ENCODE measurements around the gene STK32B. TPM values are rescaled to one million over a fixed set of nuclear protein-coding genes. Genes with fewer than 3 reads are reported as not detected.
"Not testable (repeated sequence)": the region's sequence is repeated elsewhere in the genome, so short reads cannot be mapped to it uniquely, and the experiment has no call there.

The STK32B gene
- total and polyA plus RNA-seq, 8 donors = 0.55 to 6.6 (median 1.6) TPM

DNA sequence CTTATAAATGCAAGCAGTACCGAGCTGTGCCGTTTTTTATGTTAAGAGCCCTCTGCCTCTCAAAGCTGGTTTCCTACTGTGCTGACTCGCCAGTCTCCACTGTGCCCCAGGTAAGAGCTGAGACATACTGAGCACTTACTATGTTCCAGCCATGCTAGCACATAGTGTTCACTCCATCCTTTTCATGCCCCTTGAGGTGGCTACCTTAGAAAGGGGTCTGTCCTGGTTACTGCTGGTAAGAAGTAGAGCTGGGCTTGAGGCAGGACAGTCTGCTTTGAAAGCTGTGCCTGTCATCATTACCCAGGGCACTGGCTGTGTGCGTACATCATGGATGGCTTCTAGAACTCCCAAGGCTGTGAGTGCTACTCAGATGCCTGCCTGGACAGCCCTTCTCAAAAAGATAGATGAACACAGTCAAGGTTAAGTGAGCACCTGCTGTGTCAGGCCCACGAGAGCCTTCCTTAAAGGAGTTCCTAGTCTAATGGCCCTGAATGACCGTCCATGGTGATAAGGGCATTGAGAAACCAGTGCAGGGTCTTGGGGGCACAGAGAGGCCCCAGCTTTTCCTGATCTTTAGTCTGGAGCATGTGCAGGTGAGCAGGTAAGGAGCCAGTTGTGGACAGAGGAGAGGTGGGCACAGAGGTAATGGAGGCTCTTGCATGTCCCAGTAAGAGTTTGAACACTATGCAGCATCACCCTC lies 1.6 kb downstream of the STK32B start:
- 54 to 70% methylated on average over 6 of the region's 6 CpGs for WGBS, 2 donors
- no peaks in the 10 kb centered on the region for H3K9me3 ChIP-seq
- ATAC-seq = no peak
- peaks cover 0 to 9% (median 4%) of the 10 kb centered on the region in 3 donors for H3K4me1 ChIP-seq
- no peak overlapping the region for H3K27ac ChIP-seq
- DNase-seq = no peak
- intact Hi-C loops (cut with DNase I) = loop anchor here in 1 of 3 donors (5.0 to 10.0 kb wide), 2 partner anchors 89 to 762 kb away; no protein-coding TSS in a partner anchor
- no peak for FAIRE-seq
- H3K27me3 ChIP-seq = no peaks in the 10 kb centered on the region
- no peaks in the 10 kb centered on the region for H3K36me3 ChIP-seq
- no peak overlapping the region for H3K4me3 ChIP-seq
- TF ChIP-seq, protein P1, sequence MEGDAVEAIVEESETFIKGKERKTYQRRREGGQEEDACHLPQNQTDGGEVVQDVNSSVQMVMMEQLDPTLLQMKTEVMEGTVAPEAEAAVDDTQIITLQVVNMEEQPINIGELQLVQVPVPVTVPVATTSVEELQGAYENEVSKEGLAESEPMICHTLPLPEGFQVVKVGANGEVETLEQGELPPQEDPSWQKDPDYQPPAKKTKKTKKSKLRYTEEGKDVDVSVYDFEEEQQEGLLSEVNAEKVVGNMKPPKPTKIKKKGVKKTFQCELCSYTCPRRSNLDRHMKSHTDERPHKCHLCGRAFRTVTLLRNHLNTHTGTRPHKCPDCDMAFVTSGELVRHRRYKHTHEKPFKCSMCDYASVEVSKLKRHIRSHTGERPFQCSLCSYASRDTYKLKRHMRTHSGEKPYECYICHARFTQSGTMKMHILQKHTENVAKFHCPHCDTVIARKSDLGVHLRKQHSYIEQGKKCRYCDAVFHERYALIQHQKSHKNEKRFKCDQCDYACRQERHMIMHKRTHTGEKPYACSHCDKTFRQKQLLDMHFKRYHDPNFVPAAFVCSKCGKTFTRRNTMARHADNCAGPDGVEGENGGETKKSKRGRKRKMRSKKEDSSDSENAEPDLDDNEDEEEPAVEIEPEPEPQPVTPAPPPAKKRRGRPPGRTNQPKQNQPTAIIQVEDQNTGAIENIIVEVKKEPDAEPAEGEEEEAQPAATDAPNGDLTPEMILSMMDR (IDR thresholded peaks at IDR 0.05) = no peak

DNA sequence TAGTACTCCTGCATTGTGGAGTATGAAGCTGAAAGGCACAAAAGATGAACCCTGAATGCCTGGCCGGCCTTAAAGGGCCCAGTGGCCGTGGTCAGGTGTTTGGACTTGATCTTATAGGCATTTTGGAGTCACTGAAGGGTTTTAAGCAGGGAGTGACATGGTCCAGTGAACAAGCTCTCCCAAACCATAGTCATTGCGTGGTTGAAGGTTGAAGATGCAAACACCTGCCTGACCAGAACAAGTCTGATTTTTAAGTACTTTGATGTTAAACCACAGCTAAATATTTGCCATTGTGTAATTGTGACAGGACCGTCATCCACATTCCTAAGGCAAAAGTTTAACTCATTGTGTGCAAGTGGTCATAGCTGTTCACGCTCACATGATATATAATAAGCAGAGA lies 3.3 kb downstream of the STK32B start:
- FAIRE-seq (no peak), ATAC-seq (no peak), DNase-seq (no peak)
- H3K4me3 ChIP-seq = no peak overlapping the region
- H3K27ac ChIP-seq = no peak overlapping the region
- WGBS, 2 donors = 35 to 40% methylated on average over 5 of the region's 5 CpGs
- no peaks in the 10 kb centered on the region for H3K27me3 ChIP-seq
- H3K36me3 ChIP-seq = no peaks in the 10 kb centered on the region
- H3K9me3 ChIP-seq = no peaks in the 10 kb centered on the region
- TF ChIP-seq, protein P1 (IDR thresholded peaks at IDR 0.05) = no peak
- peaks cover 0 to 9% (median 4%) of the 10 kb centered on the region in 3 donors for H3K4me1 ChIP-seq
- intact Hi-C loops (cut with DNase I) = loop anchor here in 1 of 3 donors (5.0 to 10.0 kb wide), 2 partner anchors 88 to 760 kb away; no protein-coding TSS in a partner anchor

DNA sequence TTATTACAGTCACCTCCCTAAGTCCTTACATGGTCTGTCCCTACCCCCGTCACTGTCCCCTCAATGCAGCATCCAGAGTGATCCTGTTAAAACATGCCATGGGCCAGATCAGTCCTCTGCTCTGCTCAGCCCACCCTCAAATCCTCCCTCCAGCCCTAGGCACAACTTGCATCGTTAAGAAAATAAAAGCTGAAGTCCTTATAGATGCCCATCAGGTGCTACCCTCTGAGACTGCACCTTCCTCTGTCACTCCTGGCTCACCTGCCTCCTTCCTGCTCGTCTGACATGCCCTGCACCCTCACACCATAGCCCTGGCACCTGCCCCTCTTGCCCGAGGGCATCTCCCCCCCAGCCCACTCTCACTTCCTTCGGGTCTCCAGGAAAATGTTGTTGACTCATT lies 4.1 kb downstream of the STK32B start:
- Histone ChIP-seq H3K36me3 (no peaks in the 10 kb centered on the region), H3K27ac (no peak overlapping the region), H3K4me3 (no peak overlapping the region), H3K4me1 (peaks cover 0 to 9% (median 4%) of the 10 kb centered on the region in 3 donors), H3K9me3 (no peaks in the 10 kb centered on the region), H3K27me3 (no peaks in the 10 kb centered on the region)
- ATAC-seq = no peak
- WGBS, 2 donors = 37 to 43% methylated on average over 5 of the region's 5 CpGs
- DNase-seq = no peak
- TF ChIP-seq, protein P1 (IDR thresholded peaks at IDR 0.05) = no peak
- FAIRE-seq = no peak
- intact Hi-C loops (cut with DNase I) = loop anchor here in 1 of 3 donors (10.0 kb wide), 1 partner anchor 759 kb away; no protein-coding TSS in a partner anchor

DNA sequence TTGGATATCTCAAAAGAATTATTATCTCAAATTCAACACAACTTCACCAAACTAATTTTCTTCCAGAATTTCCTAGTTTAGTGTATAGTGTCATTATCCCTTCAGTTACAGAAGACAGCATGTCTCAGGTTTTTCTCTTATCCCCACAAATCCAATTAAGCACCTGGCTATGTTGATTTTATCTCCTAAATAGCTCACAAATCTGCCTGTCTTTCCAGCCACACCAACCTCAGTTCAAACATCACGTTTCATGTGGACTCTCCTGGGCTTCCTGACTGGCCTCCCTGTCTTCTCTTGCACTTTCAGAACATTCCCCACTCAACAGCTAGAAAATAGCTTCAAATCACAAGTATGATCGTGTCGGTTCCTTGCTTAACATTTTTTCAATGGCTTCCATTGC lies 14.8 kb downstream of the STK32B start:
- FAIRE-seq (no peak), DNase-seq (no peak), ATAC-seq (no peak)
- Histone ChIP-seq H3K9me3 (no peaks in the 10 kb centered on the region), H3K4me3 (no peak overlapping the region), H3K36me3 (no peaks in the 10 kb centered on the region), H3K27ac (no peak overlapping the region), H3K4me1 (no peaks in the 10 kb centered on the region), H3K27me3 (peaks cover 0 to 3% (median 1%) of the 10 kb centered on the region in 4 donors)
- WGBS, 2 donors = 53 to 63% methylated on average over 3 of the region's 3 CpGs
- TF ChIP-seq, protein P1 (IDR thresholded peaks at IDR 0.05) = no peak
- intact Hi-C loops (cut with DNase I) = no loop called here

DNA sequence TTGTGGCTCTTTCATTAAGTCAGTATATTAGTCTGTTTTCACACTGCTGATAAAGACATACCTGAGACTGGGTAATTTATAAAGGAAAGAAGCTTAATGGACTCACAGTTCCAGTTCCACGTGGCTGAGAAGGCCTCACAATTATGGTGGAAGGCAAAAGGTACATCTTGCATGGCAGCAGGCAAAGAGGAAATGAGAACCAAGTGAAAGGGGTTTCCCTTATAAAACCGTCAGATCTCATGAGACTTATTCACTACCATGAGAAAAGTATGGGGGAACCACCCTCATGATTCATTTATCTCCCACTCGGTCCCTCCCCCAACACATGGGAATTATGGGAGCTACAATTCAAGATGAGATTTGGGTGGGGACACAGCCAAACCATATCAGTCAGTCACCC lies 15.7 kb downstream of the STK32B start:
- not testable (repeated sequence) for ATAC-seq

More for the DNA sequence above, 15.7 kb downstream of the STK32B start:
- H3K27me3 ChIP-seq; FAIRE-seq; H3K9me3 ChIP-seq; H3K4me1 ChIP-seq; H3K27ac ChIP-seq; intact Hi-C loops (cut with DNase I); H3K4me3 ChIP-seq; DNase-seq; H3K36me3 ChIP-seq: not testable (repeated sequence)
- 53 to 64% methylated on average over 3 of the region's 3 CpGs for WGBS, 2 donors
